Measurements from ENCODE around the gene SLC6A2.
"Not testable (repeated sequence)": the region's sequence is repeated elsewhere in the genome, so short reads cannot be mapped to it uniquely, and the experiment has no call there.

SLC6A2 gene

DNA sequence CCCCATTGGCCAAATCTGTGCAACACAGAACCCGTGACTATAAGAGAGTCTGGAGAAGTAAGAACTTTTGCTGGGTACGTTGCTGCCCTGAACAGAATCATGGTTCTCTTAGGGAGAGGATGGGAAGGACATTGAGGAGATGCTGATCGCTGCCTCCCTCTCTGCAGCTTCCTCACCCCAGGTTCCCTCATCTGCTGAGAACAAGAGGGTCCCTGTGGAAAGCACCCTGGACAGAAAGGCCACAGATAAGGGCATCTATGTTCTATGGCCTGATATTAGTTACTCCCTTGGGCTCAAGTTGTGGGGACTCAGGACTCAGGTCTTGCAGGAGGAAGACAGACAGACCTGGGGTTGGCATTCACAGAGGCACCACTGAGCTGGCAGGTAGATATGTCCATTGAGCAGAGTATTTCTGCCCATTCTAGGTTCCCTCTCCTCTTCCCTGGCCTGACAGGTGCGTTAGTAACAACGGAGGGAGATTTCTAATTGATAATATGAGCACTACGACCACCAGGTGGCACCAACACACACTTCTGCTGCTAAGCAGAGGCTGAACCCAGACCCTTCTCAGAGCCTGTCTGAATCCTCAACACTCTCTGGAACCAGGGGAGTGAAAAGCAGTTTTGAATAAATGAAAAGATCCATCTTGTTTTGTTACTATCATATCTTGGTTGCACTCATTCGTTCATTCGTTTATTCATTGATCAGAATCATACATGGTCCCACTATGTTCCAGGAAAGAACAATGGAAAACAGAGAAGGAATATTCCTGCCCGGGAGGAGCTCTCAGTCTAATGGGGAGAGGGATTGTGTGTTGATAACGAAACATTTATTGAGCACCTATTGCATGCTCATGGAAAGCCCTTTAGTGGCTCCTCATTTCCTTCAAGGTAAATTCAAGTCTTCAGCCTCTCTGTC is 56.4 kb downstream of the SLC6A2 start:
- peak; percentile 46 for DNase-seq (ENCODE audit: low spot score)

DNA sequence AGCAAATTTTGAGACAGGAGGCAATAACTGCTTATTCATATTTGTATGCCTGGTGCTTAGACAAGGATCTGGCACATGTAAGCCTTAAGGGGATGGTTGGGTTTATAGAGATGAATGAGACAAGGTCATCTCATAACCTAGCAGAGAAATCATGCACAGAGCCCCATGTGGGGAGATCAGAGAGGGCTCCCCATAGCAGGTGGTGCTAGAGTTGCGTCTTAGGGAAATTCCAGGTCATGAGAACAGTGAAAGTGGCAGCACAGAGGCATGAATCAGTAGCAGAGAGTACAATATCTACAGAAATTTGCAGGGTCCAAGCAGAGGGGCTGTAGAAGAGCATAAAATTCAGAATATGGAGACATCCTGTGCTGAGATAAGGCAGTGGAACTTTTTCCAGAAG is 57.3 kb downstream of the SLC6A2 start:
- no peak for DNase-seq (ENCODE audit: low spot score)

DNA sequence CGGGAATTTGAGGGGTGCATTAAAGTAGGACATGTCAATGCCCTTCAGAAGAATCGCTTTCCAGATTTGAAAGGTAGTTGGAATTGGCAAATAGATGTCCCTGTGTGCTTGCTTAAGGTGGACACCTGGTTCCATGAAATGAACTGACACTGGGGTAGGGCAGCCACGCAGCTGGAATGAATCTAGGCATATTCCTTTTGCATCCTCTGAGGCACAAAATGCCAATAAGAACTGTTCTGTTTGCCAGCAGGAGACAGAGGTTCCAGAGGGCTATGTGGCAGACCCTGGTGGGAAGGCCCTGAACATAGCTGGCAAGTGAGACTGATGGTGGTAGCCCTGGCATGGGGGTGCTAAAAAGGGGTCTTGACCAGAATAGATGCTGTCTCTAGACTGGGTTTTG is 61.5 kb downstream of the SLC6A2 start:
- no peak for DNase-seq (ENCODE audit: low spot score)

DNA sequence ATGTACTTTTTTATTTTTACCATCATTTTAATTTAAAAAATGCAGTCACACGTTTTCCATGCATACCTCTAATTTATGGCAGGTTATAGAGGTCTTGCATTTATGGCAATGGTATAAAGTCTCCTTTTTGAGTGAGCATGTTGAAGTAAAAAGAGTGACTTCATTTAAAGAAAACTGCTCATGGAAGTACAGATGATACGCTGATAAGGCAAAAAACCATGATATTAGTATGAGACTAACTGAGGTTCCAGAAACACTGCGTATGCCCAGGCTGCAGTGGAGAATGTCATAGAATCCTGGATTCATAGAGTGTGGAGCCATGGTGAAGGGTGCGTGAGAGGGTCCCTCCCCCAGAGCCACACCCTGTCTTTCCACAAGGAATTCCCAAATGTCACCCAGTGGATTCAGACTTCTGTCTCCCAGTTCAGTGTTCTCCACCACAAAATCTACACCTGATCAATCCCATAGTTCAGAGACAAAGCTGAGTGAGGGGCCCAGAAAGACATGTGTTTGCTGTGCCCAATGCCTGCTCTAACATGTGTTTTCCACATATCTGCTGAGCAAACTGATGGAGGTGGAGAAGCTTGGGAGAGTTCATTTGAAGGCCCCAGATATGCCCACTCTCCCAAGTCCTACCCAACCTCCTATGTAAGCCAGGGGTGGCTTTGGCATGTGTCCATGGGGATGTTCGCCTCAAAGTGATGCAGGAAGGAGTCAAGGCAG is 69.4 kb downstream of the SLC6A2 start:
- DNase-seq (ENCODE audit: low spot score), result no peak

DNA sequence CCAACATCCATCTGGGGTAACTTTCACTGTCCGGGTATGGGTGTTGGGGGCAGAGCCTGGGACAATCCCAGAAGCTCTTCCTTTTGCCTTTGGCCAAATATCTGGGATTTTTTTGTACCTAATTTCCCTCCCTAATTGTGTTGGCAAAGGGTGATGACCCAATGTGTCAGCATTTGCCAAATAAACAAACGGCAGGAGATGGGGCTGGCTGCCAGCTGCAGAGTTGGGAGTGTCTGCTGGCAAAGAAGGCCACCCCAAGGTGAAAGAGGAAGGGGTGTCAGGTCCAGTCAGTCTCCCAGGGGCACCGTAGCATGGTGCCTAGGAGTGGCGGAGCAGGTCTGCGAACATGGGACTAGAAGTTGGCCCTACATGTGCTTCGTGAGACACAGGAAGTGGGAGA is 73.0 kb downstream of the SLC6A2 start:
- DNase-seq (ENCODE audit: low spot score), result no peak

DNA sequence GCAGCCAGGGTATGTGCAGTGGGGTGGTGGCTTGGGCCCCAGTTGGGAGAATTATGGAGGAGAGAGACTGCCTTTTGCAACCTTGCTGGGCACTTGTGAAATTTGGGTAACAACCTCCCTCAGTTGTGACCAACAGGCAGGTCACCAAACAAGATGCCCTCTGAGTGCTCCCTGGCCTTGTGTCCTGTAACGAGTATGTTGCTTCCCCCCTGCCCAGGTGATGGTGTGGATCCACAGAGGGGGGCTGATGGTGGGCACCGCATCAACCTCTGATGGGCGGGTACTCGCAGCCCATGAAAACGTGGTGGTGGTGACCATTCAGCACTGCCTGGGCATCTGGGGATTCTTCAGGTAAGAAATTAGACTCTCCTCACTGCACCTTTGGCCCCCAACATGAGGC is 74.3 kb downstream of the SLC6A2 start:
- no peak for DNase-seq (ENCODE audit: low spot score)

DNA sequence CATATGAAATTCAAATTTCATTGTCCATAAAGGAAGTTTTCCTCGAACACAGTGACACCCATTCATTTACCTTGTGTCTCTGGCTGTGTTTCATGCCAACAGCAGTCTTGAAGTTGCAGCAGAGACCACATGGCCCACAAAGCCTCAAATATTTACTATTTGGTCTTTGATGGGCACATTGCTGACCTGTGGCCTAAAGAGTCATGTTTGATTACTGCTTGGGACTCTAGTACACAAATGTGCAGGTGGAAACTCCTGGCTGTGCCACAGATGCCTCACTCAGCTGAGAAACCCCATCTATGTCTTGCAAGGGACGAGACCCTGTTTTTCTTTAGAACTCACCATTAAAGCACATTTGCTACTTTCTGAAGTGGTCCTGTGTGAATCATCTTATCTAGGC is 76.7 kb downstream of the SLC6A2 start:
- no peak for DNase-seq (ENCODE audit: low spot score)

DNA sequence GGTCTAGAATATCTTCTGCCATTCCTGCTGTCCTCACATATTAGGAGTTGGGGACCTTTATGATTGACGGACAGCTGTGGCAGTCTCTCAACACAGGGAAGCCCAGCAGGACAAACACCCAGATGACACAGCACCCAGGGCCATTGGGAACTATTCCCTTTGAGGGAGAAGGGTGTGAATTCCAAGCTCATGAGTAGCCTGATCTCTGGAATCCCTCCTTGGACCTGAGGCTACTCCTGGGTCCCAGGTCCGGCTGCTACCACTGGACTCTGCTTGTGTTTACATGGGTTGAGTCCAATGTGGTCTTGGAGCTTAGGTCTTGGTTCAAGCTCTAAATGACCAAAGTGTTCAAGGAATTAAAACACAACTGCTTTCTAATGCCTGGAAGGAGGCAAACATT is 78.9 kb downstream of the SLC6A2 start:
- no peak for DNase-seq (ENCODE audit: low spot score)

DNA sequence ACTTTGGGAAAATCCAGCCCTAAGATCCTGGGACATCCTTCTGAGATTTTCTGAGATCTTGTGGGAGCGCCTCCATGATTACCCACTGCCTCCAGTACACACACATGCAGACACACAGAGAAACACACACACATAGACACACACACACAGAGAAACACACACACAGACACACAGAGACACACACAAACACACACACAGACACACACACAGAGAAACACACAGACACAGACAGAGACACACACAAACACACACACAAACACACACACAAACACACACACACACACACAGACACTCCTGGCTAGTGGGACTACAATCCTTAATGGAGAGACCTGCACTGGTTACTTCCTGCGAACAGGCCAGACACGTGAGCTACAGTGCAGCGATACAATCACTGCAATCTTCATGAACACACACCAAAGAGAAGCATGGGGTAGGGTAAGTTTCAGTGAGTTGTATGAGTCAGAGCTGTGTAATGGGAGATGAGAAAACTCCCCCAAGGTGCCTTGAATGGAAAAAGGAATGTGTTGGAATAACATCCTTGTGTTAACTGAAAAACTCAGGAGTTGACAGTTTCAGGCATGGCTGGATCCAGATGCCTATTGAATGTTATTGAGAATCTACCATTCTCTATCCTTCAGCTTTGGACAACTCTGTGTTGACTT is 79.5 kb downstream of the SLC6A2 start:
- DNase-seq (ENCODE audit: low spot score), result no peak

DNA sequence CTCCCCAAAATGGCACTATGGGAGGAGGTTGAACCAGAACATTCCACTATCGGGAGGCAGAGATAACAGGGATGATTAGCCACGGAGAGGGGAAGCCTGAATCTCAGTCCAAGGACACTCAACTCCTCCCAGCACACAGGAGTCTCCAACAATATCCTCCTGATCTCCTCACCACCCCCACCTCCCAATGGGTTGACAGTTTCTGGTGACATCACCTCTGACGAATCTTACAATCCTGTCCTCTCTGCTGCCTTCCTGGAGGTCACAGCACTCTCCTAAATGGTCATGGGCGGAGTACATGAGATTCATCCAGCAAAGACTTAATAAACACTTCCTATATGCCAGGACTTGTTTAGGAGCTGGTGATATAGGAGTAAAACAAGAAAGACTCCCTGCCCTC is 80.9 kb downstream of the SLC6A2 start:
- no peak for DNase-seq (ENCODE audit: low spot score)

DNA sequence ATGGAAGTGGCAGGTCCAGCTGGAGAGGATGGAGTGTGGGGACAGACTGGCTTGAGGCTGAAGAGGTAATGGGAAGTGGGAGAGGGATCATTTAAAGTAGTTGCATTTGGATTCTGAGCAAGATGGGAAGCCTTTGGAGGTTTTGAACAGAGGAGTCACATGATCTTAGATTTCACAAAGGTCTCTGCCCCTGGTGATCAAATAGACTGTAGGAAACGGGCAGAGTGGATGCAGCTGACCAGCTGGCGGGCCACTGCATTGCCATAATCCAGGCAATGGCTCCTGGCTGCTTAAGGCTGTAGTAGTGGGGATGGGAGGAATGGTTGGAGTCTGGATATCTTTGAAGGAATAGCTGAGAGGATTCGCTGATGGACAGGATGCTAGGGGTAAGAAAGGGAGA is 81.5 kb downstream of the SLC6A2 start:
- DNase-seq (ENCODE audit: low spot score), result no peak

DNA sequence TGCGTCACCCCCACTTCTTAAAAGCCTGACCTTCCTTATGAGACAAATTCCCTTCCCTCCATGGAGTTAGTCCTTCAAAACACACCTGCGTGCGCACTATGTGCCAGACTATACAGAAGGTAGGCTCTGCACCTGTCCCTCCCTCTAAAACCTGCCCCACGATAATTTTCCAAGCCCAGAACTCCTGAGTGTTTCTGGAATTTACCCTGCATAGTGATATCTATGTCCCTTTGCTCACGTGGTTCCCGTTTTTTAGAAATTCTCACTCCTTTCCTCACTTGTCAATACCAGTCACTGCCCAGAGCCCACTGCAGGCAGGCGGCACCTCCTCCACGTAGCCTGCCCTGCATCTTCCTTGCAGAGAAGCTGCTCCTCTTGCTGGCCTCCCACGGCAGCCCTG is 82.2 kb downstream of the SLC6A2 start:
- no peak for DNase-seq (ENCODE audit: low spot score)

DNA sequence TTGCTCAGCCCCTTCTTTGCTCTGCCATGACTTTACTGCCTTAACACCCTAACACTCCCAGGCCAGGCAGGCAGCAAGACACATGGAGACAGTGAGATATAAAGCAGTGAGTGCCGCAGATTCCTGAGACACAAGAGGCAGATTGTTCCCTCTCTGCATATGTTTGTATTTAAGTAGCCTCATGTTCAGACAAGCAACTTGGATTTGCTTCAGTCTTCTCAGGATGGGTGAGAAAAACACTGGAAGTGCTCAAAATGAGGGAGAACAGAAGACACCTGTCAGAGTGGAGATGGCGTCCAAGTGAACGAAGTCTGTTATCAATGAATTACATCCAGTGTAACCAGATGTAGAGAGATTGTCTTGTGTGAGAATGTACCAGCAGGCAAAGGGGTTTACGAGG is 90.3 kb downstream of the SLC6A2 start:
- DNase-seq (ENCODE audit: low spot score), result no peak

DNA sequence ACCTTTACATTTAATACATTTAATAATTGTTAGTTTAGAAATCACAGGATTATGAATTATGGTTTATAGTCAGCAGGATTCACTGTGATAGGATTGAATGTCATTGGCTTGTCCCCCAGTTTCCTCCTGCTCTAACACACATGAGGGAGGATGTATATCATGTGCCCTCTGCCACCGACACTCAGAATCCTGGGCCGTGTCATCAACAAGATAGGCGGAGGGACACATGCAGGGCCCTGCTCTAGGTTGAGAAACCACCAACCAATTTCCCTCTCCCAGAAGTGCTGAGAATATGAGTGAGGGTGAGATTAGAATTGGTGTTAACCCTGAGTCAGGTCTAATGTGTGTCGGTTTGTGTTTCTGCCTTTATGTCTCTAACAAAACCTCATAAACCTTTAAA is 92.0 kb downstream of the SLC6A2 start:
- no peak for DNase-seq (ENCODE audit: low spot score)

DNA sequence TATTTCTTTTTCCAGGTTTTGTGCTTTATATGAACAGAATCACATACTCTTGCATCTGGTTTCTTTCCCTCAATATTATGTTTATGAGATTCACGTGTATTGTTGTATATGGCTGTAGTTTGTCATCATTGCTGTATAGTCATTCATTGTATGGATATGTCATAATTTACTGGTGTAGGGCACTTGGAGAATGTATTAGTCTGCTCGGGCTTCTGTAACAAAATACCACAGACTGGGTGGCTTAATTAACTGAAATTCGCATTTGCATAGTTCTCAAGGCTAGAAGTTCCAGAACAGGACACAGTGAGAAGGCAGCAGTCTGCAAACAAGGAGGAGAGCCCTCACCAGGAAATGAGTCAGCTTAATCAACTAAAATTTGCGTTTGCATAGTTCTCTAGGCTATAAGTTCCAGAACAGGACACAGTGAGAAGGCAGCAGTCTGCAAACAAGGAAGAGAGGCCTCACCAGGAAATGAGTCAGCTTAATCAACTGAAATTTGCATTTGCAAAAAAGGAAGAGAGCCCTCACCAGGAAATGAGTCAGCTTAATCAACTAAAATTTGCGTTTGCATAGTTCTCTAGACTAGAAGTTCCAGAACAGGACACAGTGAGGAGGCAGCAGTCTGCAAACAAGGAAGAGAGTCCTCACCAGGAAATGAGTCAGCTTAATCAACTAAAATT is 96.8 kb downstream of the SLC6A2 start:
- DNase-seq (ENCODE audit: low spot score), result not testable (repeated sequence)

DNA sequence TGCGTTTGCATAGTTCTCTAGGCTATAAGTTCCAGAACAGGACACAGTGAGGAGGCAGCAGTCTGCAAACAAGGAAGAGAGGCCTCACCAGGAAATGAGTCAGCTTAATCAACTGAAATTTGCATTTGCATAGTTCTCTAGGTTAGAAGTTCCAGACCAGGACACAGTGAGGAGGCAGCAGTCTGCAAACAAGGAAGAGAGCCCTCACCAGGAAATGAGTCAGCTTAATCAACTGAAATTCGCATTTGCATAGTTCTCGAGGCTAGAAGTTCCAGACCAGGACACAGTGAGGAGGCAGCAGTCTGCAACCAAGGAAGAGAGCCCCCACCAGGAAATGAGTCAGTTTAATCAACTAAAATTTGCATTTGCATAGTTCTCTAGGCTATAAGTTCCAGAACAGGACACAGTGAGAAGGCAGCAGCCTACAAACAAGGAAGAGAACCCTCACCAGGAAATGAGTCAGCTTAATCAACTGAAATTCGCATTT is 97.4 kb downstream of the SLC6A2 start:
- not testable (repeated sequence) for DNase-seq (ENCODE audit: low spot score)
